Panc1 (cell line): Measurements from ENCODE around the gene MAJIN. TPM values are rescaled to one million over a fixed set of nuclear protein-coding genes. Genes with fewer than 3 reads are reported as not detected.

Experiments used
- ATAC-seq: fragments of 200-7000 bp; cut with Tn5 transposase; 2 replicates; pipeline ENCODE4 v1.9.1; 2020; ENCODE audit warnings: mild to moderate bottlenecking, moderate library complexity
- BruUV-seq: library from RNA; stranded (reverse); fragments of 400-500 nt; replicated peaks from 2 replicates; lab custom pipeline; 2021; lab: Mats Ljungman, UMichigan
- CTCF ChIA-PET: fragments of 300-600 bp; sonication (Branson Sonifier 250); formaldehyde crosslinking; loops from one replicate; lab custom pipeline; 2022; ENCODE audit warnings: antibody characterized with exemption; lab: Charles Lee
- POLR2A ChIA-PET: fragments of 300-600 bp; sonication (Branson Sonifier 250); formaldehyde crosslinking; loops from one replicate; lab custom pipeline; 2022; ENCODE audit warnings: antibody characterized with exemption; lab: Charles Lee
- DNase-seq: peaks from one replicate; pipeline ENCODE4 v3.0.0-alpha.2; 2010; ENCODE audit warnings: low read depth, low spot score
- H3K27ac ChIP-seq: 2 replicates; pipeline ENCODE4 v1.5.1; 2011; ENCODE audit warnings: mild to moderate bottlenecking, low read length, inconsistent platforms
- H3K27me3 ChIP-seq: fragments of 200-500 bp; sonication (Bioruptor generic); 2 replicates; pipeline ENCODE4 v1.6.0; 2014; ENCODE audit warnings: low read length, inconsistent platforms; ENCODE audit not compliant: control insufficient read depth, insufficient read depth
- H3K36me3 ChIP-seq: fragments of 200-500 bp; sonication (Bioruptor generic); 2 replicates; pipeline ENCODE4 v1.5.1; 2014; ENCODE audit warnings: inconsistent platforms, mild to moderate bottlenecking, low read length, moderate library complexity; ENCODE audit not compliant: control insufficient read depth, insufficient read depth
- H3K4me1 ChIP-seq: 2 replicates; pipeline ENCODE4 v1.5.1; 2011; ENCODE audit warnings: inconsistent platforms, mild to moderate bottlenecking, low read length, moderate library complexity; ENCODE audit not compliant: control insufficient read depth, insufficient read depth
- H3K4me3 ChIP-seq, 2 experiments: 2 replicates each; pipeline ENCODE4 v1.5.1; 2011 to 2012; ENCODE audit warnings: low read depth in 2 of 2, low read length in 2 of 2, mild to moderate bottlenecking in 2 of 2, inconsistent platforms in 1 of 2, moderate library complexity in 1 of 2
- H3K9me3 ChIP-seq: fragments of 200-500 bp; sonication (Bioruptor generic); 2 replicates; pipeline ENCODE4 v1.5.1; 2014; ENCODE audit warnings: low read depth, mild to moderate bottlenecking, inconsistent platforms, low read length, moderate library complexity; ENCODE audit not compliant: control insufficient read depth, insufficient read depth
- POLR2AphosphoS5 ChIP-seq: IDR thresholded peaks from 2 replicates; pipeline ENCODE4 v1.6.1; 2012; ENCODE audit warnings: mild to moderate bottlenecking, low read depth, low read length, moderate library complexity
- SIN3A ChIP-seq: IDR thresholded peaks from 2 replicates; pipeline ENCODE4 v1.6.1; 2012; ENCODE audit warnings: low read depth, mild to moderate bottlenecking, low read length, moderate library complexity, borderline replicate concordance; ENCODE audit not compliant: insufficient read depth
- TCF7L2 ChIP-seq: IDR thresholded peaks from 2 replicates; pipeline ENCODE4 v1.6.1; 2011; ENCODE audit warnings: mild to moderate bottlenecking, low read depth, low read length, inconsistent platforms
- in situ Hi-C: cut with HindIII; loops from 2 replicates; pipeline ENCODE4 v1.10.0; 2016; ENCODE audit warnings: low sequenced_read_pairs, low pct_unique_long_range_greater_than_20kb
- intact Hi-C: fragments of 100-400 bp; cut with micrococcal nuclease; formaldehyde crosslinking; loops from one replicate; pipeline ENCODE4 v1.10.0; 2022; ENCODE audit not compliant: unreplicated experiment
- total RNA-seq: library from RNA; stranded (reverse); gene quantifications from one replicate; pipeline ENCODE4 v1.2.1, GENCODE V29; 2021; ENCODE audit not compliant: unreplicated experiment
- TF ChIP-seq, protein P1 (sequence below): fragments of 450-650 bp; IDR thresholded peaks from 2 replicates; pipeline ENCODE4 v1.5.1; 2017; ENCODE audit warnings: mild to moderate bottlenecking
- TF ChIP-seq, protein P2 (sequence below), 2 experiments: IDR thresholded peaks; 2 replicates each; pipeline ENCODE4 v1.6.1; 2011 to 2012; ENCODE audit warnings: low read depth in 2 of 2, control low read depth in 1 of 2, low read length in 1 of 2, mild to moderate bottlenecking in 1 of 2, moderate library complexity in 1 of 2; ENCODE audit not compliant: insufficient read depth in 1 of 2

Gene MAJIN
- total RNA-seq, 1 experiment from 2014 or later = not detected

DNA sequence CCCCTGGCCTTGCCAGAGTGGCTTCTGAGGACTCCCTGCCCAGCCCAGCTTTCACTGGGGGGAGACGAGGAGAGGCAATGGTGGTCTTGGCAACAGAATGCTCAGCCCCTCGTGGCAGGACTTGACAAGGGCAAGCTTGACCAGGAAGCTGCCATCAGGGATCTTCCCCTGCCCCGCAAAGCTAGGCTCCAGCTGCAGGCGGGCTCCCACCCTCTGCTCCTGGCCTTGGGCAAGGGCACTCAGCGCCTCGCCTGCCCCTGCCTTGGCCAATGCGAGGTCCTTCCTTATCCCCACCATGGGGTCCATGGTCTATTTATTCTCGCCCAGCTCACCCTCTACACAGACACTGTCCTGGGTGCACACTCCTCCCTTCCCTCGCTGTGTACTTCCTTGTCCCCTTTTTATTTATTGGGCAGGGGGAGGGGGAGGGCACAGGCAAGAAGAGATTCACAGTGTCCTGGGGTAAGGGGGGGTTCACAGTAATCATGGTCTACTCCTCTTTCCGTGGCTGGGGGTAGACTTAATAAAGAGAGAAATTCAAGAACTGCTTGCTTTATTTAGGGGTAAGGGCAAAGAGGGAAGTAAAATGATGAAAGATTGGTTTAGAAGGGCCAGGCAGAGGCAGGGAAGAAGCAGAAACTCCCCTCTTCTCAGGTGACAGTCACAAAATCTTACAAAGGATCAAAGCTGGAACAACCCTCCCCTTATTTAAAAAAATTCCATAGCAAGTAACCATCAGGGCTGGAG, 37.8 kb downstream of the MAJIN start:
- intact Hi-C loops (no loop called here), in situ Hi-C loops (no loop called here)
- no peaks in the 10 kb centered on the region for H3K4me1 ChIP-seq
- no peaks in the 10 kb centered on the region for H3K36me3 ChIP-seq
- H3K27ac ChIP-seq = no peak overlapping the region
- POLR2A ChIA-PET = no interaction called here
- no peaks in the 10 kb centered on the region for H3K9me3 ChIP-seq
- ATAC-seq (no peak), DNase-seq (no peak)
- TF ChIP-seq, protein P1, sequence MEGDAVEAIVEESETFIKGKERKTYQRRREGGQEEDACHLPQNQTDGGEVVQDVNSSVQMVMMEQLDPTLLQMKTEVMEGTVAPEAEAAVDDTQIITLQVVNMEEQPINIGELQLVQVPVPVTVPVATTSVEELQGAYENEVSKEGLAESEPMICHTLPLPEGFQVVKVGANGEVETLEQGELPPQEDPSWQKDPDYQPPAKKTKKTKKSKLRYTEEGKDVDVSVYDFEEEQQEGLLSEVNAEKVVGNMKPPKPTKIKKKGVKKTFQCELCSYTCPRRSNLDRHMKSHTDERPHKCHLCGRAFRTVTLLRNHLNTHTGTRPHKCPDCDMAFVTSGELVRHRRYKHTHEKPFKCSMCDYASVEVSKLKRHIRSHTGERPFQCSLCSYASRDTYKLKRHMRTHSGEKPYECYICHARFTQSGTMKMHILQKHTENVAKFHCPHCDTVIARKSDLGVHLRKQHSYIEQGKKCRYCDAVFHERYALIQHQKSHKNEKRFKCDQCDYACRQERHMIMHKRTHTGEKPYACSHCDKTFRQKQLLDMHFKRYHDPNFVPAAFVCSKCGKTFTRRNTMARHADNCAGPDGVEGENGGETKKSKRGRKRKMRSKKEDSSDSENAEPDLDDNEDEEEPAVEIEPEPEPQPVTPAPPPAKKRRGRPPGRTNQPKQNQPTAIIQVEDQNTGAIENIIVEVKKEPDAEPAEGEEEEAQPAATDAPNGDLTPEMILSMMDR = no peak
- TF ChIP-seq TCF7L2 = no peak
- no peak for TF ChIP-seq SIN3A
- CTCF ChIA-PET = no interaction called here
- H3K4me3 ChIP-seq = no peak overlapping the region
- no TSS peak for BruUV-seq
- no peaks in the 10 kb centered on the region for H3K27me3 ChIP-seq

DNA sequence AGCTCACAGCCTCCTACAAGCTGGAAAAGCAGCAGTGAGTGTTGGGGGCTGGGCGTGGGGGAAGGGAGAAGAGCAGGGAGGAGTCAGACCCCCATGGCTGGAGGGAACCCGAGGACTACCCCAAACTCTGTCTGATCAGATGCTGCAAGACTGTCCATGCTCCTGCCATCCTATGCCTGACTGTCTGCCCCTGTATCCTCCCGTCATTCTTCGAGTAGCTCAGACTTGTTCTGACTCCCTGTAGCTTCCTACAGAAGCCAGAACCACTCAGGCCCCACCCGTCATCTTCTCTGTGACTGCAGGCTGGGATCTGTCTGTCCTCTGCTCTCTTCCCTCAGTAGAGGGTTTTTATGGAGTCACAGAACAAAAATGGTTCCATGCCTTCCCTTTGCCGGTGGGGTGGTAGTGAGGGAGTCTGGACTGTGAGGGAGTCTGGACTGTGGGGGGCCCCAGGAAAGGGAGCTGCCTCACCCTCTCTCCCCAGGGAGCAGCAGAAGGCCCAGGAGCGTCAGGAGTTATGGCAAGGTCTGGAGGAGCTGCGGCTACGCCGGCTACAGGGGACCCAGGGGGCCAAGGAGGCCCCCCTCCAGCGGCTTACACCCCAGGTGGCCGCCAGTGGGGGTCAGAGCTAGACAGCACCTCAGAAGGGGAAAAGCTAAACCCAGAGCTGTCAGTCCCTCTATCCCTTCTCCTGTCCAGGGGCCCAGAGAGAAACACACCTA, 38.5 kb downstream of the MAJIN start:
- no peak; the same call in 1 of the 2 replicates for ATAC-seq
- TF ChIP-seq SIN3A = no peak
- ChIA-PET CTCF (no interaction called here), POLR2A (no interaction called here)
- no peak for DNase-seq
- in situ Hi-C loops = no loop called here
- no TSS peak for BruUV-seq
- Histone ChIP-seq H3K4me3 (no peak overlapping the region), H3K27me3 (no peaks in the 10 kb centered on the region), H3K4me1 (no peaks in the 10 kb centered on the region), H3K36me3 (no peaks in the 10 kb centered on the region), H3K9me3 (no peaks in the 10 kb centered on the region), H3K27ac (no peak overlapping the region)
- intact Hi-C loops = no loop called here

DNA sequence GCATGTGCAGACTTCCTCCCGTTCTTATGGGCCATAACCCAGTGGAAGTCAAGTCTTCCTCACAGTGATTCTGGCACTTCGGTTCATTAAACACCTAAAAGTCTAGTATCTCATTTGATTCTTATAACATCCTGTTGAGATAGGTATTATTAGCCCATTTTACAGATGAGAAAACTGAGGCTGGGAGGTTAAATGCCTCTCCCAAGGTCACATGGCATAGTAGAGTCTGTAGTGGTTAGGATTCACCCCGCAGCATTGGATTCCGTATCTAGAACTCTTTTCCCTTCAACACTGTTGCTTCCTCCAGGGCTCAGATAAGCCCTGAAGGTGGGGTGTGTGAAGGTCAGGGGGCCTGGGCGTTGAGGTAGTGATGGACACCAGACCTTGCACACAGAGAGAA, 39.6 kb downstream of the MAJIN start:
- Histone ChIP-seq H3K9me3 (no peaks in the 10 kb centered on the region), H3K27me3 (no peaks in the 10 kb centered on the region), H3K4me1 (no peaks in the 10 kb centered on the region), H3K36me3 (no peaks in the 10 kb centered on the region), H3K27ac (no peak overlapping the region), H3K4me3 (no peak overlapping the region)
- POLR2A ChIA-PET = no interaction called here
- DNase-seq = no peak
- in situ Hi-C loops = no loop called here
- ATAC-seq = no peak
- CTCF ChIA-PET = no interaction called here
- intact Hi-C loops = no loop called here
- TF ChIP-seq, protein P1 = no peak
- TF ChIP-seq SIN3A (no peak), TCF7L2 (no peak), POLR2AphosphoS5 (no peak)
- TF ChIP-seq, protein P2, sequence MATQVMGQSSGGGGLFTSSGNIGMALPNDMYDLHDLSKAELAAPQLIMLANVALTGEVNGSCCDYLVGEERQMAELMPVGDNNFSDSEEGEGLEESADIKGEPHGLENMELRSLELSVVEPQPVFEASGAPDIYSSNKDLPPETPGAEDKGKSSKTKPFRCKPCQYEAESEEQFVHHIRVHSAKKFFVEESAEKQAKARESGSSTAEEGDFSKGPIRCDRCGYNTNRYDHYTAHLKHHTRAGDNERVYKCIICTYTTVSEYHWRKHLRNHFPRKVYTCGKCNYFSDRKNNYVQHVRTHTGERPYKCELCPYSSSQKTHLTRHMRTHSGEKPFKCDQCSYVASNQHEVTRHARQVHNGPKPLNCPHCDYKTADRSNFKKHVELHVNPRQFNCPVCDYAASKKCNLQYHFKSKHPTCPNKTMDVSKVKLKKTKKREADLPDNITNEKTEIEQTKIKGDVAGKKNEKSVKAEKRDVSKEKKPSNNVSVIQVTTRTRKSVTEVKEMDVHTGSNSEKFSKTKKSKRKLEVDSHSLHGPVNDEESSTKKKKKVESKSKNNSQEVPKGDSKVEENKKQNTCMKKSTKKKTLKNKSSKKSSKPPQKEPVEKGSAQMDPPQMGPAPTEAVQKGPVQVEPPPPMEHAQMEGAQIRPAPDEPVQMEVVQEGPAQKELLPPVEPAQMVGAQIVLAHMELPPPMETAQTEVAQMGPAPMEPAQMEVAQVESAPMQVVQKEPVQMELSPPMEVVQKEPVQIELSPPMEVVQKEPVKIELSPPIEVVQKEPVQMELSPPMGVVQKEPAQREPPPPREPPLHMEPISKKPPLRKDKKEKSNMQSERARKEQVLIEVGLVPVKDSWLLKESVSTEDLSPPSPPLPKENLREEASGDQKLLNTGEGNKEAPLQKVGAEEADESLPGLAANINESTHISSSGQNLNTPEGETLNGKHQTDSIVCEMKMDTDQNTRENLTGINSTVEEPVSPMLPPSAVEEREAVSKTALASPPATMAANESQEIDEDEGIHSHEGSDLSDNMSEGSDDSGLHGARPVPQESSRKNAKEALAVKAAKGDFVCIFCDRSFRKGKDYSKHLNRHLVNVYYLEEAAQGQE (IDR thresholded peaks at IDR 0.05; ENCODE audit: insufficient read depth in 1 of 2, low read depth in 2 of 2, low read length in 1 of 2) = no peak
- no TSS peak for BruUV-seq
